ENCODE data around the gene KDM1A. TPM values are rescaled to one million over a fixed set of nuclear protein-coding genes. Genes with fewer than 3 reads are reported as not detected.

The KDM1A gene
- total and polyA plus RNA-seq, 2 of the 13 experiments (the other 11 are each of a cell fraction or from before 2014, with no cell fraction given): 81.3 to 173 TPM

GRCh38 chr1:22976461-22977243 lies 42.6 kb upstream of the KDM1A start (continued):
- TF ChIP-seq, protein P1, sequence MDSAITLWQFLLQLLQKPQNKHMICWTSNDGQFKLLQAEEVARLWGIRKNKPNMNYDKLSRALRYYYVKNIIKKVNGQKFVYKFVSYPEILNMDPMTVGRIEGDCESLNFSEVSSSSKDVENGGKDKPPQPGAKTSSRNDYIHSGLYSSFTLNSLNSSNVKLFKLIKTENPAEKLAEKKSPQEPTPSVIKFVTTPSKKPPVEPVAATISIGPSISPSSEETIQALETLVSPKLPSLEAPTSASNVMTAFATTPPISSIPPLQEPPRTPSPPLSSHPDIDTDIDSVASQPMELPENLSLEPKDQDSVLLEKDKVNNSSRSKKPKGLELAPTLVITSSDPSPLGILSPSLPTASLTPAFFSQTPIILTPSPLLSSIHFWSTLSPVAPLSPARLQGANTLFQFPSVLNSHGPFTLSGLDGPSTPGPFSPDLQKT (CRISPR knock-in tag; IDR thresholded peaks at IDR 0.05; ENCODE audit: borderline replicate concordance): no peak
- TF ChIP-seq, protein P2, sequence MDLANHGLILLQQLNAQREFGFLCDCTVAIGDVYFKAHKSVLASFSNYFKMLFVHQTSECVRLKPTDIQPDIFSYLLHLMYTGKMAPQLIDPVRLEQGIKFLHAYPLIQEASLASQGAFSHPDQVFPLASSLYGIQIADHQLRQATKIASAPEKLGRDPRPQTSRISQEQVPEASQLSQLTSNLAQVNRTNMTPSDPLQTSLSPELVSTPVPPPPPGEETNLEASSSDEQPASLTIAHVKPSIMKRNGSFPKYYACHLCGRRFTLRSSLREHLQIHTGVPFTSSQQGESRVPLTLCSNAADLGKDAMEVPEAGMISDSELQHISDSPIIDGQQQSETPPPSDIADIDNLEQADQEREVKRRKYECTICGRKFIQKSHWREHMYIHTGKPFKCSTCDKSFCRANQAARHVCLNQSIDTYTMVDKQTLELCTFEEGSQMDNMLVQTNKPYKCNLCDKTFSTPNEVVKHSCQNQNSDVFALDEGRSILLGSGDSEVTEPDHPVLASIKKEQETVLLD (CRISPR knock-in tag; IDR thresholded peaks at IDR 0.05; ENCODE audit: low read depth): no peak
- TF ChIP-seq ZNF513 (CRISPR knock-in tag; conservative IDR thresholded peaks at IDR 0.05): no peak
- TF ChIP-seq ZNF792 (CRISPR knock-in tag; IDR thresholded peaks at IDR 0.05): no peak
- no peak for TF ChIP-seq CREM (IDR thresholded peaks at IDR 0.05)
- no peak for TF ChIP-seq CREM (CRISPR knock-in tag; IDR thresholded peaks at IDR 0.05)
- TF ChIP-seq SMAD3 (CRISPR knock-in tag; IDR thresholded peaks at IDR 0.05): no peak
- TF ChIP-seq, protein P3, sequence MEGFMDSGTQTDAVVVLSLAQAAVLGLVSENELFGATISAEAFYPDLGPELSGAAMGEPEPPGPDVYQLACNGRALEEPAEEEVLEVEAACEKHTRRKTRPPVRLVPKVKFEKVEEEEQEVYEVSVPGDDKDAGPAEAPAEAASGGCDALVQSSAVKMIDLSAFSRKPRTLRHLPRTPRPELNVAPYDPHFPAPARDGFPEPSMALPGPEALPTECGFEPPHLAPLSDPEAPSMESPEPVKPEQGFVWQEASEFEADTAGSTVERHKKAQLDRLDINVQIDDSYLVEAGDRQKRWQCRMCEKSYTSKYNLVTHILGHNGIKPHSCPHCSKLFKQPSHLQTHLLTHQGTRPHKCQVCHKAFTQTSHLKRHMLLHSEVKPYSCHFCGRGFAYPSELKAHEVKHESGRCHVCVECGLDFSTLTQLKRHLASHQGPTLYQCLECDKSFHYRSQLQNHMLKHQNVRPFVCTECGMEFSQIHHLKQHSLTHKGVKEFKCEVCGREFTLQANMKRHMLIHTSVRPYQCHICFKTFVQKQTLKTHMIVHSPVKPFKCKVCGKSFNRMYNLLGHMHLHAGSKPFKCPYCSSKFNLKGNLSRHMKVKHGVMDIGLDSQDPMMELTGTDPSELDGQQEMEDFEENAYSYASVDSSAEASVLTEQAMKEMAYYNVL (CRISPR knock-in tag; IDR thresholded peaks at IDR 0.05; ENCODE audit: borderline replicate concordance): no peak
- peak; percentile 52 for TF ChIP-seq XRCC5 (optimal IDR thresholded peaks at IDR 0.05; ENCODE audit: low read length)
- no peak for TF ChIP-seq TCF7 (IDR thresholded peaks at IDR 0.05; ENCODE audit: low read depth)
- no peak for TF ChIP-seq PHB2 (IDR thresholded peaks at IDR 0.05; ENCODE audit: partially characterized antibody)
- TF ChIP-seq, protein P4, sequence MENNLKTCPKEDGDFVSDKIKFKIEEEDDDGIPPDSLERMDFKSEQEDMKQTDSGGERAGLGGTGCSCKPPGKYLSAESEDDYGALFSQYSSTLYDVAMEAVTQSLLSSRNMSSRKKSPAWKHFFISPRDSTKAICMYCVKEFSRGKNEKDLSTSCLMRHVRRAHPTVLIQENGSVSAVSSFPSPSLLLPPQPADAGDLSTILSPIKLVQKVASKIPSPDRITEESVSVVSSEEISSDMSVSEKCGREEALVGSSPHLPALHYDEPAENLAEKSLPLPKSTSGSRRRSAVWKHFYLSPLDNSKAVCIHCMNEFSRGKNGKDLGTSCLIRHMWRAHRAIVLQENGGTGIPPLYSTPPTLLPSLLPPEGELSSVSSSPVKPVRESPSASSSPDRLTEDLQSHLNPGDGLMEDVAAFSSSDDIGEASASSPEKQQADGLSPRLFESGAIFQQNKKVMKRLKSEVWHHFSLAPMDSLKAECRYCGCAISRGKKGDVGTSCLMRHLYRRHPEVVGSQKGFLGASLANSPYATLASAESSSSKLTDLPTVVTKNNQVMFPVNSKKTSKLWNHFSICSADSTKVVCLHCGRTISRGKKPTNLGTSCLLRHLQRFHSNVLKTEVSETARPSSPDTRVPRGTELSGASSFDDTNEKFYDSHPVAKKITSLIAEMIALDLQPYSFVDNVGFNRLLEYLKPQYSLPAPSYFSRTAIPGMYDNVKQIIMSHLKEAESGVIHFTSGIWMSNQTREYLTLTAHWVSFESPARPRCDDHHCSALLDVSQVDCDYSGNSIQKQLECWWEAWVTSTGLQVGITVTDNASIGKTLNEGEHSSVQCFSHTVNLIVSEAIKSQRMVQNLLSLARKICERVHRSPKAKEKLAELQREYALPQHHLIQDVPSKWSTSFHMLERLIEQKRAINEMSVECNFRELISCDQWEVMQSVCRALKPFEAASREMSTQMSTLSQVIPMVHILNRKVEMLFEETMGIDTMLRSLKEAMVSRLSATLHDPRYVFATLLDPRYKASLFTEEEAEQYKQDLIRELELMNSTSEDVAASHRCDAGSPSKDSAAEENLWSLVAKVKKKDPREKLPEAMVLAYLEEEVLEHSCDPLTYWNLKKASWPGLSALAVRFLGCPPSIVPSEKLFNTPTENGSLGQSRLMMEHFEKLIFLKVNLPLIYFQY (CRISPR knock-in tag; IDR thresholded peaks at IDR 0.05; ENCODE audit: borderline replicate concordance): 0 out of 2 replicates have a peak, but pooled peaks have one; percentile 20
- TF ChIP-seq ZNF841 (CRISPR knock-in tag; IDR thresholded peaks at IDR 0.05; ENCODE audit: borderline replicate concordance): no peak
- no peak for TF ChIP-seq SOX5 (CRISPR knock-in tag; IDR thresholded peaks at IDR 0.05; ENCODE audit: borderline replicate concordance)
- TF ChIP-seq NCOA5 (CRISPR knock-in tag; IDR thresholded peaks at IDR 0.05): no peak
- no peak for TF ChIP-seq ZNF766 (CRISPR knock-in tag; IDR thresholded peaks at IDR 0.05; ENCODE audit: borderline replicate concordance)
- TF ChIP-seq, protein P5, sequence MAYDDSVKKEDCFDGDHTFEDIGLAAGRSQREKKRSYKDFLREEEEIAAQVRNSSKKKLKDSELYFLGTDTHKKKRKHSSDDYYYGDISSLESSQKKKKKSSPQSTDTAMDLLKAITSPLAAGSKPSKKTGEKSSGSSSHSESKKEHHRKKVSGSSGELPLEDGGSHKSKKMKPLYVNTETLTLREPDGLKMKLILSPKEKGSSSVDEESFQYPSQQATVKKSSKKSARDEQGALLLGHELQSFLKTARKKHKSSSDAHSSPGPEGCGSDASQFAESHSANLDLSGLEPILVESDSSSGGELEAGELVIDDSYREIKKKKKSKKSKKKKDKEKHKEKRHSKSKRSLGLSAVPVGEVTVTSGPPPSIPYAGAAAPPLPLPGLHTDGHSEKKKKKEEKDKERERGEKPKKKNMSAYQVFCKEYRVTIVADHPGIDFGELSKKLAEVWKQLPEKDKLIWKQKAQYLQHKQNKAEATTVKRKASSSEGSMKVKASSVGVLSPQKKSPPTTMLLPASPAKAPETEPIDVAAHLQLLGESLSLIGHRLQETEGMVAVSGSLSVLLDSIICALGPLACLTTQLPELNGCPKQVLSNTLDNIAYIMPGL (CRISPR knock-in tag; IDR thresholded peaks at IDR 0.05; ENCODE audit: borderline replicate concordance in 1 of 2, low read depth in 1 of 2): peak in 1 of 2 experiments; percentile 43; a peak in 2 of 4 replicates

Measured in HepG2 (cell line).